ENCODE measurements around the gene PSMC3IP.

PSMC3IP gene

GRCh38 chr17:42586514-42587230 lies 9.1 kb upstream of the PSMC3IP start:
- no peak for DNase-seq

GRCh38 chr17:42585353-42585752 lies 7.8 kb upstream of the PSMC3IP start:
- no peak for DNase-seq

- no peak for DNase-seq
Observed at GRCh38 chr17:42584880-42585279, 7.4 kb upstream of the PSMC3IP start.

GRCh38 chr17:42581744-42582270 lies 4.3 kb upstream of the PSMC3IP start:
- no peak for DNase-seq

- no peak for DNase-seq
Observed at GRCh38 chr17:42579794-42580551, 2.4 kb upstream of the PSMC3IP start.

GRCh38 chr17:42578282-42578869 lies 847 bp upstream of the PSMC3IP start:
- peak in 38 of 51 donors; percentile 5 to 70 (median 44) for DNase-seq

- no peak for DNase-seq
Observed at GRCh38 chr17:42577140-42577531, 393 bp downstream of the PSMC3IP start.

GRCh38 chr17:42574463-42574862 lies 3.1 kb downstream of the PSMC3IP start:
- DNase-seq: no peak

GRCh38 chr17:42573095-42573494 lies 4.4 kb downstream of the PSMC3IP start:
- DNase-seq: no peak

- DNase-seq: no peak
Observed at GRCh38 chr17:42571435-42572225, 5.9 kb downstream of the PSMC3IP start.

- DNase-seq: no peak
Observed at GRCh38 chr17:42568341-42569111, 9.0 kb downstream of the PSMC3IP start.

GRCh38 chr17:42566883-42567573 lies 10.5 kb downstream of the PSMC3IP start, which contains the start of gene MLX:
Gene MLX (plus strand): TSS chr17:42567100. CDS start chr17:42567125, 25 bp downstream.
- DNase-seq: peak; percentile 66 to 97 (median 88)

GRCh38 chr17:42566215-42566882 lies 11.2 kb downstream of the PSMC3IP start:
- peak in 2 of 51 donors; percentile 65 to 73 for DNase-seq

- no peak for DNase-seq
Observed at GRCh38 chr17:42565523-42566214, 11.9 kb downstream of the PSMC3IP start.

GRCh38 chr17:42564815-42565522 lies 12.6 kb downstream of the PSMC3IP start:
- DNase-seq: no peak

- no peak for DNase-seq
Observed at GRCh38 chr17:42563950-42564349, 13.6 kb downstream of the PSMC3IP start.

GRCh38 chr17:42563543-42563942 lies 14.0 kb downstream of the PSMC3IP start:
- DNase-seq: no peak

- no peak for DNase-seq
Observed at GRCh38 chr17:42563143-42563509, 14.4 kb downstream of the PSMC3IP start.
